Stimulated activated CD4-positive, alpha-beta T cell treated with anti-CD3 and anti-CD28 coated beads, Interleukin-12 subunit alpha, Interleukin-12 subunit beta, amount 100 ng/mL, for 4 hours (primary cell): ENCODE results near the gene ARFIP1.
"Not testable (repeated sequence)": the region's sequence is repeated elsewhere in the genome, so short reads cannot be mapped to it uniquely, and the experiment has no call there.

Experiments
- DNase-seq: peaks from one replicate; pipeline ENCODE4 v3.0.0-alpha.2; 2020

Gene ARFIP1

DNA sequence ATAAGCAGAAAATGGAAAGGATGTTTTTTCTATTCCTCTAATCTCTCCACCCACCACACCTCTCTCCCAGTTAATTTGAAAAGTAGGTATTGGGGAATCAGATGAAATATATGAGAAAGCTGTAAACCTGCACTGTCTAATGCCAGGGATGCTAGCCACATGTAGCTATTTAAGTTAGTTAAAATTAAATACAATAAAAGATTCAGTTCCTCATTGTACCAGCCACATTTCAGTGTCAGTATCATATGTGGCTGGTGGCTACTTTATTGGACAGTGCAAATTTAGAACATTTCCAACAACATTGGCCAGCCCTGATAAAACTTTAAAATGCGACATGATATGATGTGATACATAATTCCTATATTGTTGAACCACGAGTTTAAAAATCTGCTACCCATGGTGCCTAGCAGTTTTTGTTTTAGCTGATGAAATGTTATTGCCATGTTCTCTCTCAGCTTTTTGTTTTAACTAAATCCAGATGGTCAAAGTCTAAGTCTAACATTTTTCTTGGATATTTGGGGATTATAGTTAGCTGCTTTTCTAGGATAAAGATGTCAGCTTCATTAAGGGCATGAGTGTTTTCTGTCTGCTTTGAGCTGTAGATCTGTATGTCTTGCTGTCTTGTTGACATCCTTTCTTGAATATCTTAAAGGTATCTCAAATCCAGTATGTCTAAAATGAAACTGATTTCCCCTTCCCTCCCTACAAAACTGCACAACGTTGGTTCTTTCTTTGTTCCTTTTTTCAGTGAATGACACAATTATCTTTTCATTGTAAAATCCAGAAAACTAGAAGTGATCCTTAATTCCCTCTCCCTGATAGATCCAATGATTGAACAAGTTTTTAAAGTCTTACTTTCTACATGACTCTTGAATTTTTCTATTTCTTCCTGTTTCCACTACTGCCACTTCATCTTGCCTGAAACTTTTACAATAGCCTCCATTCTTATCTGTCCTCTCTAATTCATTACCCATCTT lies 6.2 kb downstream of the ARFIP1 start:
- DNase-seq = no peak

DNA sequence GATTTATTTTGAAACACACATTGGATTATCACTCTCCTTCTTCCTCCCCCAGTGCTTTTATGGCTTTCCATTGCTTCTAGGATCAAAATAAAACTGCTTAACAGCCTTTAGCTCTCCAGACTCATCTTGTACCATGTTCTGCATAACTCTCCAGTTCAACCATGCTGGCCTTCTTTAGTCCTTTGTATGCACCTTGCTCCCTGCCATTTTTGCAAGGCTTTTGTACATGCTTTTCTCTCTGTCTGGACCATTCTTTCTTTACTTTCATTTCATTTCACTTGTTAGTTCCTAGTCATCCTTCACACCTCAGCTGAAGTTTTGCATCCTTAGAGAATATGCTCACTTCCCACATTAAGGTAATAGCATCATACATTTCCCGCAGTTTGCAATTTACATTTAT lies 6.9 kb downstream of the ARFIP1 start:
- DNase-seq = no peak

DNA sequence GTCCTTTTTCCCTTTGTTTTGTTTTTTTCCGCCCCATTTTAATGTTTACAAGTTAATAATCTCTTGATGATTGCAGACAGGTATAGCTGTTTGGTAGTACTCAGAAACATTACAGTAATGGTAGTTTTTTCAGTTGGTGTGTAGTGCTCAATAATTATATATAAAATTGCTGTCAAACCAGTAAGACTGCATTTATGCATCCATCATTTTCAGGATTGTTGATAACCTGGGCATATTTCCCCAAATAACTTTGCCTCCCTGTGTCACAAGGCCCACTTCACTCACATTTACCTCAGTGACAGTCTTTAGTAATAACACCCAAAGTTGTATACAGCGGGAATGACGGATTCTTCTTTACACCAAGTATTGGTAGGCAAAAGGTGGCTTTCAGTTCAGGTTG lies 16.1 kb downstream of the ARFIP1 start:
- no peak for DNase-seq

DNA sequence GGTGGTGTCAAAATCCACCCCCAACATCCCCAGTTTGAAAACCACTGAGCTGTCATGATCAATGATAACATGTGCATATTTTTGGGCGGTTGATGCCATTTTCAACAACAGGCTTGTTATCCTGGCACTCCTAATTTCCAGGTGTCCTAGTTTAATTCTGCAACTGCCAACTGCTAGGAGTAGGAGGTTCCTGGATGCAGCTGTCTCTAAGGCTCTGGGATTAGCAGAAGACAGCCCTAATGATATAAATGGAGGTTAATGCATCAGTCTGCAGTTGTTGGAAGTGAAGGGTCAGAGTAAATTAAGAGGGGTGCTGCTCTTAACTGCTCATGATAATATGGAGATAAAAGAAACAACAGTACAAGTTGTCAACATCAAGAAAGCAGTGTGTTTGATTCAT lies 23.8 kb downstream of the ARFIP1 start:
- no peak for DNase-seq

DNA sequence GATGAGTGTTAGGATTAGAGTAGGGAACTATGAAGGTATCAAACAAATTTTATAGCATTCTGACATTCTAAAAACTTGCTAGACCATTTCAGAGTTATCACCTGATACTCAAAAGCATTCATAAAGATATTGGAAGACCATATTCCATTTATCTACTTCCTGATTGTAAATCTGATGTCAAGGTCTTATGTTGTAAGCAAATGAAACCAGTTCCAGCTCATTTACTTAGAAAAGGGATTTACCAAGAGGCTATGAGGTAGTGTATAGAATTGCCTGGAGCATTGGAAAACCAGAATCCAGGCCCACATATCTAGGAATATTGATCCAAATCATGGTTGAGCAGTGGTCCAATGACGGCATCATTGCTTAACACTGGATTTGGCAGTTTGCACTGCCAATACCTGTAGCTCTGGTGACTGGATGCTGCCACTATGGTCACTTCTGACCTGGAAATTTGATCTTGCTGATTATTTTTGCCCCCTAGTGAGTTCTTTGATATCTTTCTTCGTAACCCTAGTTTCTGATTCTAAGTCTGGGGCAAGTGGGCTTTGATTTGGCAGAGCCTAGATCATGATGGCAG lies 25.4 kb downstream of the ARFIP1 start:
- no peak for DNase-seq

DNA sequence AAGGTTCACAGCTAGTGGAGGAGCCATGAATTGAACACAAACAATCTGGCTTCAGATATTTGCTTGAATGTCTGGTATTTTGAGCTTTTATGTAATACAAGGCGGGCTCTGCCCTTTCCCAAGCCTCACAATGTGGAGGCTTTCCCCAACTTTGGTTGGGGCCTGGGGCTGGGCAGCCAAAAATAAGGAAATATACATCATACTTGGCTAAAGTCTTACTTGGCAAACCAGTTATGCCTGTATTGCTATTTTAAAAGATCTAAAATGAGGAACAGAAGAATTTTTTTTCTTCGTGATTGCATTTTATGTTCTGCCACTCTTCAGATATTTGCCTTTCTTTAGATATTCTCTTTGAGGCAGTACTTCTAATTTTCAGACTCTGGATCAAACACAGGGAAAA lies 26.1 kb downstream of the ARFIP1 start:
- DNase-seq = no peak

DNA sequence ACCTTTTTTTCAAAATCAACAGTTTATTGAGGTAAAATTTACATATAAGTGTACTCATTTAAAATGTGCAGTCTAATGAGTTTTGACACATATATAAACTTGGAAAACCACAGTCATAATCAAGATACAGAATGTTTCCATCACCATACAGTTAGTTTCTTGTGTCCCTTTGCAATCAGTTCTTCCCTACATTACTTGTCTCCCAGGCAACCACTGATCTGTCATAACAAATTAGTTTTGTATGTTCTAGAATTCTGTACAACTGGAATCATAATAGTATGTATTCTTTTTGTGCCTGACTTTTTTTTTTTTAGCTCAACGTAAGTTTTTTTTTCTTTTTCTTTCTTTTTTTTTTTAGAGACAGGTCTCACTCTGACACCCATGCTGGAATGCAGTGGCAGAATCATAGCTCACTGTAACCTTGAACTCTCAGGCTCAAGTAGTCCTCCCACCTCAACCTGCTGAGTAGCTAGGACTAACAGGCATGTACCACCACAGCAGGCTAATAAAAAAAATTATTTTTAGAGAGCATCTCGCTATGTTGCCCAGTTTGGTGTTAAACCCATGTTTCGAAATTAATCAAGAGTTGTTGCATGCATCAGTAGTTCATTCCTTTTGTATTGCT lies 26.9 kb downstream of the ARFIP1 start:
- no peak for DNase-seq

DNA sequence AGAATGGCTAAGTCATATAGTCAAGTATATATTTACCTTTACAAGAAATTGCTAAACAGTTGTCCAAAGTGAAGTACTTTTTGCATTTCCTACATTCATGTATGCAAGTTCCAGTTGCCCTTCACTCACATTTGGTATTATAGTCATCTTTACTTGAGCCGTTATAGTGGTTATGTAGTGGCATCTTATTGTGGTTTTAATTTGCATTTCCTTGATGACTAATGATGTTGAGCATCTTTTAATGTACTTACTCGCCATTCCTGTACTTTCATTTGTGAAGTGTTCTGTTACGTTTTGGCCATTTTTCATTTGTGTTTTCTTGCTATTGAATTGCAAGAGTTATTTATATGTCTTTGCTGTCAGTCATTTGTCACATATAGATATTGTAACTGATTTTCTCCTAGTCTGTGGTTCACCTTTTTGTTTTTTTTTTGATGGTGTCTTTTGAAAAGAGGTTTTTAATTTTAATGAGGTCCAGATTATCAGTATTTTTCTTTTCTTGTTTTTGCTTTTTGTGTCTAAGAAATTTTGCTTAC lies 27.6 kb downstream of the ARFIP1 start:
- DNase-seq = no peak

DNA sequence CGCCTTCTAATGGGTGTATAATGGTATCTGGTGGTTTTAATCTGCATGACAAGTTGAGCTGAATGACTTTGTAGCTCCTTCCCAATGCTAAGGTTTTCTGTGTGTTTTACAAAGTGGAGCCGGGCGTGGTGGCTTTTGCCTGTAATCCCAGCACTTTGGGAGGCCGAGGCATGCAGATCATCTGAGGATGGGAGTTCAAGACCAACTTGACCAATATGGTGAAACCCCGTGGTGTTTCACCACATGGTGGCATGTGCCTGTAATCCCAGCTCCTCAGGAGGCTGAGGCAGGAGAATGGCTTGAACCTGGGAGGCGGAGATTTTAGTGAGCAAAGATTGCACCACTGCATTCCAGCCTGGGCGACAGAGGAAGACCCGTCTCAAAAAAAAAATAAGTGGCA lies 28.9 kb downstream of the ARFIP1 start:
- no peak for DNase-seq

DNA sequence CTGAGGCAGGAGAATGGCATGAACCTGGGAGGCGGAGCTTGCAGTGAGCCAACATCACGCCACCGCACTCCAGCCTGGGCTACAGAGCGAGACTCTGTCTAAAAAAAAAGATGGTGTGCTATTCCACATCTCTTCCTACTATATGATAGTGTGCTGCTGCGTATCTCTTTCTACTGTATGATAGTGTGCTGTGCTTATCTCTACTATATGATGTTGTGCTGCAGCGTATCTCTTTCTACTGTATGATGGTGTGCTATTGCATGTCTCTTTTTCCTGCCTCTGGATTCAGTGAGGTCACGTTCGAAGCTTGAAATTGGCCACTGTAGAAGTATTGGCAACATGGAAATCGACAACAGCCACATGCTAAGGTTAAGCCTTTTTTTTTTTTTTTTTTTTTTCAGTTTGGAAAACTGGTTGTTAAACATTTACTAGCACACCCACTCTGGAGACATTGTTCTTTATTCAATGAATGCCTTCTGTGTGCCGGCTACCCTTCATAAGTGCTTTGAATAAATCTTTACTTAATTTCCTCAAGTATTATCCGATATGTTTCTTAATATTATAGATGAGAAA lies 31.0 kb downstream of the ARFIP1 start:
- DNase-seq = no peak

DNA sequence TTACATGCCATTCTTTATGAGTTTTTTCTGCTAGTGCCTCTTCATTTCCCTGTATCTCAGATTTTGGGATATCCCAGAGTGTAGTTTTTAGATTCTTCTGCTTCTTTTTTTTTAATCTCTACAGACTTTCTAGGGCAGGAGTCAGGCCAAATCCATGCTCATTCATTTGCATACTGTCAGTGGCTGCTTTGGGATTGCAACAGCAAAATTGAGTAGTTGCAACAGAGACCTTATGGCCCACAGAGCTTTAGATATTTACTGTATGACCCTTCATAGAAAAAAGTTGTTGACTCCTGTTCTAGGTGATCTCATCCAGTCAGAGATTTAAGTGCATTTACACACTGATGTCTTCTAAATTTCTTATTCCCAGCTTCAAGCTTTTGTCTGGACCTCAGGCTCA lies 35.3 kb downstream of the ARFIP1 start:
- no peak for DNase-seq

DNA sequence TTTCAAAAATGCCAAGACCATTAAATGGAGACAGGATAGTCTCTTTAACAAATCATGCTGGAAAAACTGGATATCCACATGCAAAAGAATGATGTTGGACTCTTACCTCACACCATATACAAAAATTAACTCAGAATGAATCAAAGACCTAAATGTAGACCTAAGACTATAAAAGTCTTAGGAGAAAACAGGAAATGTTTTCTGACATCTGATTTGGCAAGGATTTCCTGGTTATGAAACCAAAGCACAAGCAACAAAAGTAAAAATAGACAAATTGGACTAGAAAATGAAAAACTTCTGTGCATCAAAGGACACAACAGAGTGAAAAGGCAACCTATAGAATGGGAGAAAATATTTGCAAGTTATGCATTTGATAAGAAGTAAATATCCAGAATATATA lies 37.6 kb downstream of the ARFIP1 start:
- DNase-seq = no peak

DNA sequence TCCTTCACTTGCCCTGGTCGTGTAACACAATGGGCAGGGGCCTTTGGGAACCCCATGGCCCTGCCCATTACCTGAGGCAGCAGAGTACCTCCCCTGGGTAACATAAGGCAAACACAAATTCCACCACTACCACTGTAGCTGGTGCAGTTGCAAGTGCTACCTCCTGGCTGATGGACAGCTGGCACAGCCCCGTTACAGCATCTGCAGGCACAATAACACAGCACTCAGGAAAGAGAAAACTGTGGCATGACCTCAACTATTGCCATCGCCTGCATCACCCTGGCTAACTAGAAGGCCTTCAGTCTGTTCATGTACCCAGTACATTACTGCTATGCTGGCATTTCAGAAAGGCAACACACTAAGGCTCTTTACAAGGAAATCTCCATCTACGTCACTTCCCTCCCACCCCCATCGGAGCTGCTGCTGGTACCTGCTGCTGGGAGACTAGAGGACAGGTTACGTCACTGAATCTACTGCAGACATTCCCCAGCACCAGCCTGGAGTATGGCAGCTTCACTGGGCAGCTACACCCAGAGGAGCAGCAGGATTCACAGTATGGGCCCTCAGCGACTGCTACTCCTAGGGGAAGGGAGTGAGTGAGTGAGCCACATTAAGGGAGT lies 39.4 kb downstream of the ARFIP1 start:
- no peak for DNase-seq

DNA sequence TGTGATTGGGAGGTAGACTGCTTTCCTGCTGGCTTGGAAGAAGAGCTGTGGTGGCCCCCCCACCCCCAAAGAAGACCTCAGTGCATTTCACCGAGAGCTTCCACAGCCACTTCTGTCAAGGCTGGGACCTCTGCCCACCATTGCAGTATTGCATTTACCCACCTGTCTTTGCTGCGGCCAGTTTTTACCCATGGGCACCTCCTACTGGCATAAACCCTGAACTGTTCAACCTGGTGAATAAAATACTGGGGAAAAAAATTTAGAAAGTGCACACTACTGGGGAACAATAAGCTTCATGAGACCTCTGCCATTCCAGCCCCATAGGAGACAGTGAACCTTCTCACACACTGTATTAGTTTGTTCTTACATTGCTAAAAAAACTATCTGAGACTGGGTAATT lies 40.3 kb downstream of the ARFIP1 start:
- DNase-seq = no peak

DNA sequence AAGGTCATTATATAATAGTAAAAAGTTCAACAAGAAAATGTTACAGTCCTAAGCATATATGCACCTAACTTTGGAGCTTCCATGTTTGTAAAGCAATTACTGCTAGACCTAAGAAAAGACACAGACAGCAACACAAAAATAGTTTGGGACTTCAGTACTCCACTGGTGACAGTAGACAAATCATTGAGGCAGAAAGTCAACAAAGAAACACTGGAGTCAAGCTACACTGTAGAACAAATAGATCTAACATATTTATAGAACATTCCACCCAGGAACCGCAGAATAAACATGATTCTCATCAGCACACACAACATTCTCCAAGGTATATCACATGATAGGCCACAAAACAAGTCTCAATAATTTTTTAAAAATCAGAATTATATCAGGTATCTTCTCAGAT lies 42.6 kb downstream of the ARFIP1 start:
- DNase-seq = no peak

DNA sequence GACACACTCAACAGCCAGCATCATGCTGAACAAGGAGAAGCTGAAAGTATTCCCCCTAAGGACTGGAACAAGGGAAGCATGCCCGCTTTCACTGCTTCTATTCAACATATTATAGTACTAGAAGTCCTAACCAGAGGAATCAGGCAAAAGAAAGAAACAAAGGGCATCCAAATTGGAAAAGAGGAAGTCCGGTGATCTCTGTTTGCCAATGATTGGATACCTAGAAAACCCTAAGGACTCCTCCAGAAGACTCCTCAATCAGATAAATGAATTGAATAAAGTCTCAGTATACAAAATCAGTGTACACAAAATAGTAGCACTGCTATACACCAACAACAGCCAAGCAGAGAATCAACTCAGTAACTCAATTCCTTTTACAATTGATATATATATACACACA lies 44.8 kb downstream of the ARFIP1 start:
- DNase-seq = no peak

DNA sequence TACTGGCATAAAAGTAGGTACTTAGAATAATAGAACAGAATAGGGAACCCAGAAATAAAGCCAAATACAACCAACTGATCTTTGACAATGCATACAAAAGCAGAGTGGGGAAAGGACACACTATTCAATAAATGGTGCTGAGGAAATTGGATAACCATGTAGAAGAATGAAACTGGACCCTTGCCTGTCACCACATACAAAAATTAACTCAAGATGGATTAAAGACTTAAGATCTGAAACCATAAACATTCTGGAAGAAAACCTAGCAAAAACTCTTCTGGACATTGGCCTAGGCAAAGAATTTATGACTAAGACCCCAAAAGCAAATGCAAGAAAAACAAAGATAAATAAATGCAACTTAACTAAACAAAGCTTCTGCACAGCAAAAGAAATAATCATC lies 45.6 kb downstream of the ARFIP1 start:
- no peak for DNase-seq

DNA sequence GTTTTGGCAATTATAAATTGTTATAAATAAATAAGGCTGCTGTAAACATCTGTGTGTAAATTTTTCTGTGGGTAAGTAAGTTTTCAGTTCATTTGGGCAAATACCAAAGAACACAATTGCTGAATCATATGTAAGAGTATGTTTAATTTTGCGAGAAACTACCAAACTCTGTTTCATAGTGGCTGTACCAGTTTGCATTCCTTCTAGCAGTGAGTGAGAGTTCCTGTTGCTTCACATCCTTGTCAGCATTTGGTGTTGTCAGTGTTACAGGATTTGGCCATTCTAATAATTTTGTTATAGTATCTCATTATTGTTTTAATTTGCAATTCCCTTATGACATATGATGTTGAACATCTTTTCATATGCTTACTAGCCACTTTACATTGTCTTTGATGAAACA lies 48.4 kb downstream of the ARFIP1 start:
- DNase-seq = no peak

DNA sequence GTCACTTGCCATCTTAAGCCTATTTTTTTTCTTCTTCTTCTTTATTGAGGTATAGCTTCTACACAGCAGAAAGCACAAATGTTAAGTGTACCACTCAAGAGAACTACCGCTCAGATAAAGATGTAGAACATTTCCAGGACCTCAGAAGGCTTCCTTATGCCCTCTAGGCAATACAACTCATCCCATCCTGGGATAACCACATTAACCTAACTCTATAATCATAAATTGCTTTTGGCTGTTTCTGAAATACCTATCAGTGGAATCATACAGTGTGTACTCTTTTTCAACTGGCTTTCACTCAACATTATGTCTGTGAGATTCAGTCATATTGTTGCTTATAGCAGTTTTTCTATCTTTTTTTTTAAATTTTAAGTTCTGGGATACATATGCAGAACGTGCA lies 51.7 kb downstream of the ARFIP1 start:
- no peak for DNase-seq

DNA sequence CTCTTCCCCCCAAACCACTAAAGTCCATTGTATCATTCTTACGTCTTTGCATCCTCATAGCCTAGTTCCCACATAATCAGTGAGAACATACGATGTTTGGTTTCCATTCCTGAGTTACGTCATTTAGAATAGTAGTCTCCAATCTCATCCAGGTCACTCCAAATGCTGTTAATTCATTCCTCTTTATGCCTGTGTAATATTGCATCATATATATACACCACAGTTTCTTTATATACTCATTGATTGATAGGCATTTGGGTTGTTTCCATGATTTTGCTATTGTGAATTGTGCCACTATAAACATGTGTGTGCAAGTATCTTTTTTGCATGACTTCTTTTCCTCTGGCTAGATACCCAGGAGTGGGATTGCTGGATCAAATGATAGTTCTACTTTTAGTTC lies 57.2 kb downstream of the ARFIP1 start:
- no peak for DNase-seq

DNA sequence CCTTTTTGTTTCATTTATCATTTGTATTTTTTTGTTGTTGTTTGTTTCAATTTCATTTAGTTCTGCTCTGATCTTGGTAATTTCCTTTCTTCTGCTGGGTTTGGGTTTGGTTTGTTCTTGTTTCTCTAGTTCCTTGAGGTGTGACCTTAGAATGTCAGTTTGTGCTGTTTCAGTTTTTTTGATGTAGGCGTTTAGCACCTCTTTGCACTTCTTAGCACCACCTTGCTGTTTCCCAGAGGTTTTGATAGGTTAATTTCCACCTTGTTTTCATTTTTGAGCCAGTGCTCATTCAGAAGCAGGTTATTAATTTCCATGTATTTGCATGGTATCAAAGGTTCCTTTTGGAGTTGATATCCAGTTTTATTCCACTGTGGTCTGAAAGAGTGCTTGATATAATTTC lies 60.0 kb downstream of the ARFIP1 start:
- not testable (repeated sequence) for DNase-seq

DNA sequence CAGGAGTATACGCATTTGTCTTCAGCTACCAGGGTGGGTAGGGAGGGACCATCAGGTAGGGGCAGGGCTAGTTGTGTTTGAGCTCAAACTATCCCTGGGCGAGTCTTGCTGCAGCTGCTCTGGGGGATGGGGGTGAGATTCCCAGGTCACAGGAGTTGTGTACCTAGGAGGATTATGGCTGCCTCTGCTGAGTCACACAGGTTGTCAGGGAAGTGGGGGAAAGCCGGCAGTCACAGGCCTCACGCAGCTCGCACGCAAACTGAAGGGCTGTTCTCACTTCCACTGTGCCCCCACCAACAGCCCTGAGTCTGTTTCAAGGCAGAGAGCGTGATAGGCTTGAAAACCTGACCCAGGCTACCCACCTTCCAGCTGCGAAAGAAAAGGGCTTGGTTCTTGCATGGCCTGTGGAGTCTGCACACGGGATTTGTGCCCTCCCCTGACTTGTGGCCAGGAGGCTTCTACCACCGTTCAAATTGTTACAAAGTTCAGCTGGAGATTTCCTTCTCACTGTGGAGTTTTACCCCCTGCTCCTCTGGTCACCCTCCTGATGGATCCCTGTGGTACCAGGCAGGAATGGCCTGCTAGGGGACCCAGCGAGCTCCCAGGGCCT lies 63.8 kb downstream of the ARFIP1 start:
- no peak for DNase-seq

DNA sequence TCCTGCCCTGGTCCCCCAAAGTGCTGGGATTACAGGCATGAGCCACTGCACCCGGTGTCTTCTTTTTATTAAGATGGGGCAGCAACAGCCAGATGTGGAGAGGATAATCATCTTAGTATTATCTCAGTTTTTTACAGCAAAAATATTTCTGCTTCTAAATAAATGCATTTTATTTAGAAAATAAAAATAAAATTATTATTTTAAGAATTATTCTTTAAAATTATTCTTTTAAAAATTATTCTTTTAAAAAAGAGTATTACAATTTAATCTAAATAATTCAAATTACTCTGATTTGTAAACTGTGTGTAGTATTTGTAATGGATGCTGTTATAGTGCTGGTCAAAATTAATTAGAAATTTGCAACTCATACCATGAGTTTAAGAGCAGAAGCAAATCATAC lies 67.6 kb downstream of the ARFIP1 start:
- DNase-seq = no peak
